ENCODE data around the gene TDRD1.

DNA sequence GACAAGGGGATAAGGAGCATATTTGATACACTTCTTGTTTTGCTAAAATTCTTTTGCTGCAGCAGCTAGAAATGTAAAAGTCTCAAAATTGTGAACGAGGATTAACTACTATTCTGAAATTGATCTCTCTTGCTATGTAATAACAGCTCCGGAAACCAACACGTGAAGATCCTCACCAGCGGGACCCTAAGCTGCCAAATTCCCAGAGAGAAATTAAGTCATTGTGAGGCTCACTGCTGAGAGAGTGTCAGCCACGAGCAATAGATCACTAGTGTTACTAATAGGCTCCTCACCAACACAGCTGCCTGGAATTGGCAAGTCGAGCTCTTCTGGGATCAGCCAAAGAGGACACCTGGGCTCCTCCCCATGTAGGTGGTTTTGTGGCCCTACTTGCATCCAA, 54.3 kb downstream of the TDRD1 start:
- no peak for TF ChIP-seq ZNF274 (IDR thresholded peaks at IDR 0.05; ENCODE audit: low read depth, low read length)
- TF ChIP-seq YY1 (IDR thresholded peaks at IDR 0.05; ENCODE audit: insufficient read depth, insufficient read length), result no peak

Measured in NT2/D1 (cell line).